ENCODE measurements around the gene NOXO1. TPM values are rescaled to one million over a fixed set of nuclear protein-coding genes. Genes with fewer than 3 reads are reported as not detected.

The NOXO1 gene
- total RNA-seq, 1 experiment from 2014 or later: 1.7 TPM

GRCh38 chr16:1983544-1984346 is 2.5 kb upstream of the NOXO1 start, which contains the start of gene GFER:
GFER (plus strand) TSS chr16:1984193; CDS start chr16:1984219, 26 bp downstream.
- Histone ChIP-seq H2AK5ac (ENCODE audit: insufficient read length, low read length) (no peak within 1 kb of the TSS), H3K79me1 (ENCODE audit: insufficient read depth, low read depth, low read length, poor library complexity, severe bottlenecking) (no peaks in the 10 kb centered on the region), H3K14ac (ENCODE audit: insufficient read depth, low read length) (peak within 1 kb of the TSS; percentile 52; the same call in 1 of the 2 replicates), H3K4me2 (ENCODE audit: insufficient read depth, insufficient read length, low read length) (peak within 1 kb of the TSS; percentile 81), H3K27me3 (ENCODE audit: insufficient read depth, low read length) (peaks cover 25% of the 10 kb centered on the region), H4K91ac (ENCODE audit: insufficient read length, low read depth, low read length) (no peak within 1 kb of the TSS), H3K18ac (ENCODE audit: insufficient read length, low read depth, low read length) (peak within 1 kb of the TSS; percentile 38), H3K23ac (ENCODE audit: insufficient read length, low read depth, low read length) (no peak within 1 kb of the TSS), H4K20me1 (ENCODE audit: control insufficient read depth, insufficient read depth, insufficient read length) (peaks cover 2% of the 10 kb centered on the region), H2BK5ac (ENCODE audit: insufficient read length, low read length) (no peak within 1 kb of the TSS), H2AFZ (ENCODE audit: low read length) (no peak within 1 kb of the TSS), H3K23me2 (ENCODE audit: insufficient read length, low read depth, low read length, poor library complexity, severe bottlenecking) (peaks cover 24% of the 10 kb centered on the region), H2BK20ac (ENCODE audit: low read depth, low read length, poor library complexity, severe bottlenecking) (no peak within 1 kb of the TSS), H2BK12ac (ENCODE audit: insufficient read length, low read depth, low read length) (no peak within 1 kb of the TSS), H2BK120ac (ENCODE audit: low read depth, low read length, poor library complexity, severe bottlenecking) (no peak within 1 kb of the TSS), H3K9ac (ENCODE audit: extremely low read depth, insufficient read length, low read length) (peak within 1 kb of the TSS; percentile 52), H3K27ac (ENCODE audit: insufficient read length, low read depth, low read length) (no peak within 1 kb of the TSS), H4K8ac (replicated peaks; ENCODE audit: insufficient read length, low read depth, low read length) (no peak within 1 kb of the TSS), H3K9me3 (ENCODE audit: control insufficient read depth, low read depth, low read length) (no peaks in the 10 kb centered on the region), H3K56ac (ENCODE audit: insufficient read length, low read depth, low read length) (no peak within 1 kb of the TSS), H3K4me1 (ENCODE audit: insufficient read depth, low read length) (no peaks in the 10 kb centered on the region; the same call in 1 of the 2 replicates), H3K79me2 (ENCODE audit: insufficient read depth, low read length) (no peaks in the 10 kb centered on the region; the same call in 1 of the 2 replicates), H2BK15ac (ENCODE audit: low read depth, low read length) (no peak within 1 kb of the TSS), H3K4ac (ENCODE audit: low read depth, low read length) (no peak within 1 kb of the TSS), H3T11ph (ENCODE audit: low read length) (no peak within 1 kb of the TSS), H4K5ac (ENCODE audit: insufficient read length, low read depth, low read length) (no peak within 1 kb of the TSS)
- Mint-ChIP-seq H3K27ac (peak within 1 kb of the TSS; percentile 26 to 92 (median 50); a peak in 4 of 7 replicates), H3K4me3 (peak within 1 kb of the TSS; percentile 85 to 88), H3K36me3 (ENCODE audit: insufficient read depth in 1 of 3, low read depth in 3 of 3) (peaks cover 0 to 20% (median 18%) of the 10 kb centered on the region in 3 experiments), H3K4me1 (peaks cover 22 to 30% of the 10 kb centered on the region in 2 experiments), H3K9me3 (no peaks in the 10 kb centered on the region; a peak in 1 of 5 replicates), H3K27me3 (ENCODE audit: low read depth) (peaks cover 52% of the 10 kb centered on the region)
- DNase-seq: peak; percentile 95
- TF ChIP-seq, protein P1, sequence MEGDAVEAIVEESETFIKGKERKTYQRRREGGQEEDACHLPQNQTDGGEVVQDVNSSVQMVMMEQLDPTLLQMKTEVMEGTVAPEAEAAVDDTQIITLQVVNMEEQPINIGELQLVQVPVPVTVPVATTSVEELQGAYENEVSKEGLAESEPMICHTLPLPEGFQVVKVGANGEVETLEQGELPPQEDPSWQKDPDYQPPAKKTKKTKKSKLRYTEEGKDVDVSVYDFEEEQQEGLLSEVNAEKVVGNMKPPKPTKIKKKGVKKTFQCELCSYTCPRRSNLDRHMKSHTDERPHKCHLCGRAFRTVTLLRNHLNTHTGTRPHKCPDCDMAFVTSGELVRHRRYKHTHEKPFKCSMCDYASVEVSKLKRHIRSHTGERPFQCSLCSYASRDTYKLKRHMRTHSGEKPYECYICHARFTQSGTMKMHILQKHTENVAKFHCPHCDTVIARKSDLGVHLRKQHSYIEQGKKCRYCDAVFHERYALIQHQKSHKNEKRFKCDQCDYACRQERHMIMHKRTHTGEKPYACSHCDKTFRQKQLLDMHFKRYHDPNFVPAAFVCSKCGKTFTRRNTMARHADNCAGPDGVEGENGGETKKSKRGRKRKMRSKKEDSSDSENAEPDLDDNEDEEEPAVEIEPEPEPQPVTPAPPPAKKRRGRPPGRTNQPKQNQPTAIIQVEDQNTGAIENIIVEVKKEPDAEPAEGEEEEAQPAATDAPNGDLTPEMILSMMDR (conservative IDR thresholded peaks at IDR 0.05): peak; percentile 55
- WGBS (ENCODE audit: extremely low coverage, insufficient read length, low lambda C conversion rate): no CpG with 5 or more reads among the region's 109 CpGs

All from H9 (cell line).